Loucy (cell line): ENCODE measurements around the gene CABYR.

Experiments
- H2AFZ ChIP-seq: fragments of 200-600 bp; sonication (generic); 2 replicates; pipeline ENCODE4 v1.6.0; 2016; ENCODE audit warnings: antibody characterized with exemption, mild to moderate bottlenecking, low read length, moderate library complexity
- H3F3A ChIP-seq: fragments of 200-600 bp; 2 replicates; pipeline ENCODE4 v1.6.0; 2016; ENCODE audit warnings: antibody characterized with exemption, low read depth, mild to moderate bottlenecking
- H3K27me3 ChIP-seq: fragments of 200-600 bp; sonication (generic); 2 replicates; pipeline ENCODE4 v1.6.1; 2014; ENCODE audit warnings: low read length, mild to moderate bottlenecking; ENCODE audit not compliant: insufficient read depth, poor library complexity, severe bottlenecking
- H3K36me3 ChIP-seq: fragments of 200-600 bp; sonication (generic); 2 replicates; pipeline ENCODE4 v1.6.1; 2016; ENCODE audit warnings: low read length; ENCODE audit not compliant: insufficient read depth
- H3K4me1 ChIP-seq: fragments of 200-600 bp; sonication (generic); 2 replicates; pipeline ENCODE4 v1.5.1; 2014; ENCODE audit warnings: low read length, mild to moderate bottlenecking; ENCODE audit not compliant: insufficient read depth, poor library complexity, severe bottlenecking
- H3K4me2 ChIP-seq: fragments of 200-600 bp; sonication (generic); 2 replicates; pipeline ENCODE4 v1.6.0; 2014; ENCODE audit warnings: antibody characterized with exemption, low read length, low read depth, mild to moderate bottlenecking; ENCODE audit not compliant: poor library complexity, severe bottlenecking
- H3K4me3 ChIP-seq: fragments of 200-600 bp; sonication (generic); 2 replicates; pipeline ENCODE4 v1.5.1; 2014; ENCODE audit warnings: low read length, mild to moderate bottlenecking, mixed read lengths; ENCODE audit not compliant: poor library complexity, severe bottlenecking
- H3K79me2 ChIP-seq: fragments of 200-600 bp; sonication (generic); 2 replicates; pipeline ENCODE4 v1.6.1; 2014; ENCODE audit warnings: low read length; ENCODE audit not compliant: insufficient read depth
- H3K9ac ChIP-seq: fragments of 200-600 bp; sonication (generic); 2 replicates; pipeline ENCODE4 v1.6.0; 2014; ENCODE audit warnings: mild to moderate bottlenecking, low read depth, low read length, moderate library complexity; ENCODE audit not compliant: poor library complexity, severe bottlenecking
- H3K9me2 ChIP-seq: fragments of 200-600 bp; sonication (generic); replicated peaks from 2 replicates; pipeline ENCODE4 v1.6.1; 2016; ENCODE audit warnings: low read depth, low read length, mixed read lengths
- H3K9me3 ChIP-seq: fragments of 200-600 bp; sonication (generic); 2 replicates; pipeline ENCODE4 v1.6.1; 2014; ENCODE audit warnings: mild to moderate bottlenecking, antibody characterized with exemption, low read length, low read depth; ENCODE audit not compliant: insufficient read depth
- H4K20me1 ChIP-seq: fragments of 200-600 bp; sonication (generic); 2 replicates; pipeline ENCODE4 v1.6.0; 2014; ENCODE audit warnings: antibody characterized with exemption, low read length, mild to moderate bottlenecking; ENCODE audit not compliant: insufficient read depth, poor library complexity, severe bottlenecking
- CTCF ChIP-seq: fragments of 200-600 bp; sonication (generic); conservative IDR thresholded peaks from 2 replicates; pipeline ENCODE4 v1.5.1; 2014; ENCODE audit warnings: mild to moderate bottlenecking, antibody characterized with exemption, low read length
- EZH2phosphoT487 ChIP-seq: fragments of 200-600 bp; IDR thresholded peaks from 2 replicates; pipeline ENCODE4 v1.6.1; 2018; ENCODE audit warnings: antibody characterized with exemption, mild to moderate bottlenecking, moderate library complexity, borderline replicate concordance

The CABYR gene

GRCh38 chr18:24138789-24139616 is at the start of gene CABYR:
TSS of gene CABYR (plus strand) at chr18:24139062. CDS start at chr18:24143115, 4,053 bp downstream.
- Histone ChIP-seq H3K9ac (no peak within 1 kb of the TSS), H2AFZ (no peak within 1 kb of the TSS), H3K4me2 (no peak within 1 kb of the TSS)

GRCh38 chr18:24089076-24089475 is 49.8 kb upstream of the CABYR start:
- Histone ChIP-seq H3K4me3 (no peak overlapping the region), H3K9me3 (no peaks in the 10 kb centered on the region), H3K27me3 (no peaks in the 10 kb centered on the region), H3F3A (no peaks in the 10 kb centered on the region), H3K4me2 (no peak overlapping the region), H3K9me2 (no peaks in the 10 kb centered on the region), H3K36me3 (peaks cover 21% of the 10 kb centered on the region; the same call in 1 of the 2 replicates), H4K20me1 (no peaks in the 10 kb centered on the region), H3K4me1 (no peaks in the 10 kb centered on the region), H3K9ac (no peak overlapping the region), H3K79me2 (no peaks in the 10 kb centered on the region), H2AFZ (no peak overlapping the region)
- TF ChIP-seq EZH2phosphoT487 (no peak), CTCF (no peak)

More at GRCh38 chr18:24138789-24139616, at the start of gene CABYR:
- no peaks in the 10 kb centered on the region for H3K9me3 ChIP-seq
- H3K36me3 ChIP-seq = no peaks in the 10 kb centered on the region
- no peaks in the 10 kb centered on the region for H3K27me3 ChIP-seq
- no peak for TF ChIP-seq EZH2phosphoT487
- no peak for TF ChIP-seq CTCF
- no peaks in the 10 kb centered on the region for H3F3A ChIP-seq
- H3K9me2 ChIP-seq = no peaks in the 10 kb centered on the region
- no peaks in the 10 kb centered on the region for H3K79me2 ChIP-seq
- no peak within 1 kb of the TSS for H3K4me3 ChIP-seq
- no peaks in the 10 kb centered on the region for H4K20me1 ChIP-seq
- H3K4me1 ChIP-seq = no peaks in the 10 kb centered on the region

GRCh38 chr18:24089515-24090337 is 49.1 kb upstream of the CABYR start:
- H3F3A ChIP-seq = no peaks in the 10 kb centered on the region
- no peaks in the 10 kb centered on the region for H3K79me2 ChIP-seq
- no peaks in the 10 kb centered on the region for H3K9me2 ChIP-seq
- no peak overlapping the region for H2AFZ ChIP-seq
- no peak overlapping the region for H3K4me3 ChIP-seq
- no peaks in the 10 kb centered on the region for H4K20me1 ChIP-seq
- H3K27me3 ChIP-seq = no peaks in the 10 kb centered on the region
- no peak overlapping the region for H3K9ac ChIP-seq
- peaks cover 21% of the 10 kb centered on the region; the same call in 1 of the 2 replicates for H3K36me3 ChIP-seq
- H3K4me1 ChIP-seq = peaks cover 3% of the 10 kb centered on the region
- TF ChIP-seq CTCF (no peak), EZH2phosphoT487 (no peak)
- H3K9me3 ChIP-seq = no peaks in the 10 kb centered on the region
- H3K4me2 ChIP-seq = no peak overlapping the region
